ENCODE measurements around the gene PMEPA1.

The PMEPA1 gene

DNA sequence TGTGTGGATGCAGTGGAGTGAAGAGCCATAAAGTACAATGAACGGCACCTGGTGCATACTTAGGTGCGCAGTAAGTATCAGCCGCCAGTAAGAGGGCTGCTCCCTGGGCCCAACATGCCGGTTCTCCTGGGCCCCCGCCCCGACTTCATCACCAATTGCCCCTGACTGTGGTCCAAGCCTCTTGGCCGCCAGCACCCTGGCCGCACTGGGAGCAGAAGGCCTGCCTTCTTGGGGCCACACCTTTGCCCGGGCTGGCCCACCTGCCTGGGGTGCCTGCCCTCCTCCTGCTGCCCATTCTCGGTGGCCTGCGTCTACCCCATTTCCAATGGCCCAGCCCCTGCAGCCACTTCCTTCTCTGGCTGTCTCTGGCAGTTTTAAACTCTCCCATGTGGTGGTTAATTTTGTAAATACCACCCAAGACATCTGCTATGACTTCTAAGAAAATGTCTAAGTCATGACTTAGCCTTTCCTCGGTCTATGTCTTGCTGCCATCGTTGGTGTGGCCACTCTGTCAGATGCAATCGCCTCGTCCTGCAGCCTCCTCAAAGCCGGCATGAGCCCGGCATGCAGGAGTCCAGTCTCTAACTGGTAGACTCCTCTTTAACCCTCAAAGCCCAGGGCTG lies 36.8 kb downstream of the PMEPA1 start:
- no peak for DNase-seq

DNA sequence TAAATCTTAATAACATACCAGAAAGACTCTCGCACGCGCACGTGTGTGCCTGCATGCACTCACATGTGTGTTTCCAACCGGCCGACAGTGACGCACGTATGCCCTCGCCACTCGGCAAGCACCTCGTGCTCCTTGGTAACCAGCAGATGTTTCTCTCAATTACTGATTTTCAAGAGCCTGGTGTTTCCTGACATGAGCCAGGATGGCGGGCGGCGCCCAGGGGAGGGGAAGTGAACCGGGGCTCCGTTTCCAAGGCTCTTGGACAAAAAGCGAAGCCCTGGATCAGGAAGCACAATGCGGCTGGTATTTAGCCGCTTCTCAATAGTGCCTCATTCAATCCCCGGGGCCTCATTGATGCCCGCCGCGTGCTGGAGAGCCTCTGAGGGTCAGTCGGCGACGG lies 37.7 kb downstream of the PMEPA1 start:
- no peak for DNase-seq

DNA sequence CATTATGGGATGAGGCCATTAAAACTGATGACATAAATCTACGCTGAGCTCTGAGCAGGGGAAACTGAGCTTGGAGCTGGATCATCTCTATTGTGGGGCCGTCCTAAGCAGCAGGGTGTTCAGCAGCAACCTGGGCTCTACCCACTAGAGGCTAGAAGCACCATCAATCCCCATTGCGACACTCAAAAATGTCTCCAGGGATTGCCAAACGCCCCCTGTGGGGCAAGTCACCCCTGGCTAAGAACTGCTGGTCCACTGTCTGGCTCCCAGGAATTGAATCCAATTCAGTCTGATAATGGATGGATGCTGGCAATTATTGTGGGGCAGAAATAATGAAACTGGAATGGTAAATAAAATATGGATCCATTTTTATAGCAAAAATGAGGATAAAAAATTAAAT lies 38.2 kb downstream of the PMEPA1 start:
- DNase-seq, result no peak

DNA sequence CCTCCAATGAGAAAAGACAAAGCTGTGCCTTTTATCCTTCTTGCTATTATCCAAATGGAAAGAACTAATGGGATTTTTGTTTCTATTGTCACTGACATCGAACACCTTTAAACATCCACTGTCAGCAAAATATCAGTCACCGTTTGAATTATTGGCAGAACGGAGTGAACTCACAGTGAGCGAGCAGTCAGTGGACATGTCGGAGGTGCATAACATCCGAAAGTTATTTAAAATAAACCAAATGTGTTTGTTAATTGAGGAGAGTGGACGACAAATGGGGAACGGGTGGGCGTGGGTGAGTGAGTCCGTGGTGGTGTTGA lies 38.8 kb downstream of the PMEPA1 start:
- no peak for DNase-seq

DNA sequence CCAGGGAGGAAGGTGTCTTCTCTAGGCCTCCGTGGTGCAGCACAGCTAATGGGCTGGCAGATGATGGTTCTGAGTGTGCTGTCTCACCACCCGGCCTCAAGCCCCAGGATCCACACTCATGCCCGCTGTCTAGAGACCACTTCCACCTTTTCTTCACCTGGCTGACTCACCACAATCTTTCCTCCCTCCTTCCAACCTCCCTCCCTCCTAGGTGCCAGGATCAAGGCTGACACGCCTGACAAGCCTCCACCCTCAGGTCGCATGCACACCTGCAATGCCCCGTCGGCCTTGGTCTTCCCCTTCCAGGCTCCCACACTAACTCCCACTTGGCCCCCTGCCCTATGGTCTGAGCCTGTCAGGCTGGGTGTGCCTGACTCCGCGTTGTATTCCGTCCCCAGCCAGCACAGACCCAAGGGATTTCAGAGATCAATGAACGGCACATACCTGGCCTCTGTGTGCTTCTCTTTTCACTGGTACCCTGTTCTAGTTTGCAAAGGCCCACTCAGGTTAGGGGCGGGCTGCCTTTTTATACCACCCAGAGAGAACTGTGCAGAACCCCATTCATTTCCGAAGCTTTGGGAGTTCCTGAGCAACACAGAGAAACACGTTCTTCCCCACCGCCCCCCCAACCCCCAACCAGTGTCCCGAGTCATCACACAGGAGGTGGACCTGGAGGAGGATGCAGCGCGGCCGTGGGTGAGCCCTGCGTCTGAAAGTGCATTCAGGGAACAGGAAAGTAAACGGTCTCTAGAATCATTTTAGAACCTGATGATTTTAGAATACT lies 39.3 kb downstream of the PMEPA1 start:
- no peak for DNase-seq

DNA sequence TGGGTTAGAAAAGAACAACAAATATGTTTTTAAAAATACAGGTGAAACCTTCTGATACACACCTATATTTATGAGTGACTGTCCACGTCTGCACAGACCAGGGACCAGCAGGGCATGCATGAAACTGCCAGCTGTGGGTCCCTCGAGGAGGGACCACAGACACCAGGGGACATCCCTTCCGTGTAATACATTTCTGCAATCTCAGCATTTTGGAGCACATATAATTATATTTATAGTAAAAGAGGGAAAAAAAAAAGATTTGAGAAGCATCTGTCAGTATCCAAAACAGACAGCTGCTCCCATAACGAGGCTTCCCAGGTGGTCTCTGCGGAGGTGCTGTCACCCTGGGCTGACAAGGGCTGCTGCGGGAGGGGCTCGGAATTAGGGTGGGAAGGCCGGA lies 40.2 kb downstream of the PMEPA1 start:
- DNase-seq, result no peak

- DNase-seq, result no peak
Observed at GRCh38 chr20:57667924-57668782, 41.7 kb downstream of the PMEPA1 start.

DNA sequence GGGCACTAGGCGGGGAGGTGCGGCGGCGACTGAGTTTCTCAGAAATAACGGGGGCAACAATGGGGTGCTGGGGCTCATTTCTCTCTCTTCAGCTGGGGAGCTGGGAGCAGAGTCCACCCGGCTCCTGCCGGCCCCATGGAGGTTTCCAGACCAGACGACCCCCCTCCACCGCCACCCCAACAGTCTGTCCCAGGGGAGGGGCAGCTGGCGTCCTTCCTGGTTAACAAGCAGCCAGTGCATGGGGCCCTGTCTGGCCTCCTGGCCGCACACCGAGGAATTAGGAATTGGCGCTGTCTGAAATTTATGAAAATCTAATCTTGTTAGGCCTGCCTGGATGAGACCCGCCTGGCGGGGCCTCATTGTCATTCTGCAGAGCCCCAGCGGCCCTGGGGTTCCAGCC lies 42.4 kb downstream of the PMEPA1 start:
- DNase-seq, result no peak

- DNase-seq, result no peak
Observed at GRCh38 chr20:57666834-57667157, 43.0 kb downstream of the PMEPA1 start.

DNA sequence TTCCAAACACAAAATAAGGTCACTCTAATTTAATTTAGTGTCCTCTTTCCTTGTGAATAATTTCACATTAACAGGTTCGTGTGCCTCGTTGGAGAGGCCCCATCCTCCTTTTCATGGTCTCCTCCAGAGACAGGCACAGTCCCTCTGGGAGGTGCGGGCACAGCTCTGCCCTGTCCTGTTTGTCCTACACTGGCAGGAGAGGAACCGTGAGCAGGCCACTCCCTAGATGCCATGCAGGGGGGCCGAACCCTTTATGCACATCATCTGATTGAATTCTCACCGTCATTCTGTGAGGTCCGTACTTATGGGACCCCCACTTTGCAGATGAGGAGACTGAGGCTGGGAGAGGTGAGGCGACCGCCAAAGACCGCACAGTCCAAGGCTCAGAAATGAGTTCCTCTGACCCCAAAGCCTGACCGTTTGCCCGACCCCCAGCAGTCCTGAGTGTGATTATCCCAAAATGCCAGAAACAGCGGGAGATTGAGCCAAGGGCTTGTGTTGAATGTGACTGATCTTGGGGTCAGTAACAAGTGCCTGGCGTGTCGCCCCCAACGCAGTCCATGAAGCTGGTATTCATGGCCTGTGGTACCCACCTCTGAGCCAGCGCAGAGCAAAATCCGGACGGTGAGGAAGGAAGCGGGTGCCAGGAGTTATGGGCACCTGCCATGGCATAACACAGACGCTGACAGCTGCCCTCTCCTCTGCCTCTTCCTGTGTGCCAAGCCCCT lies 43.5 kb downstream of the PMEPA1 start:
- no peak for DNase-seq

DNA sequence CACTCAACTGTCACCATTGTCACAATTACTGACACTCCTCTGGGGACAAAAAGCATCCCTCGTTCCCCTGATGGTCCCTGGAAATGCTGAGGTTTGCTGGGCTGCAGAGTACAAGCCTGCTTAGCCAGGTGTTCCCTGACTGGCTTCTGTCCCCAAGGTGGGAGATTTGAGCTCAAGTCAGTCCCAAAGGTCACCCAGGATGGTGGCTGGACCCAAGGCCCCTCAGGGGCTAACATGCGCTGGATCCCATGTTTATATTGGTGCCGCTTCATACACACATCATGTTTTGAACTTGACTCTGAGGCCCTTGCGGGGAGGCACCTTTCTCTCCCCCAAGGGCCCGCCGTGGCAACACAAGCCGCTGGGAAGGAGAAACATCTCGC lies 44.2 kb downstream of the PMEPA1 start:
- no peak for DNase-seq

DNA sequence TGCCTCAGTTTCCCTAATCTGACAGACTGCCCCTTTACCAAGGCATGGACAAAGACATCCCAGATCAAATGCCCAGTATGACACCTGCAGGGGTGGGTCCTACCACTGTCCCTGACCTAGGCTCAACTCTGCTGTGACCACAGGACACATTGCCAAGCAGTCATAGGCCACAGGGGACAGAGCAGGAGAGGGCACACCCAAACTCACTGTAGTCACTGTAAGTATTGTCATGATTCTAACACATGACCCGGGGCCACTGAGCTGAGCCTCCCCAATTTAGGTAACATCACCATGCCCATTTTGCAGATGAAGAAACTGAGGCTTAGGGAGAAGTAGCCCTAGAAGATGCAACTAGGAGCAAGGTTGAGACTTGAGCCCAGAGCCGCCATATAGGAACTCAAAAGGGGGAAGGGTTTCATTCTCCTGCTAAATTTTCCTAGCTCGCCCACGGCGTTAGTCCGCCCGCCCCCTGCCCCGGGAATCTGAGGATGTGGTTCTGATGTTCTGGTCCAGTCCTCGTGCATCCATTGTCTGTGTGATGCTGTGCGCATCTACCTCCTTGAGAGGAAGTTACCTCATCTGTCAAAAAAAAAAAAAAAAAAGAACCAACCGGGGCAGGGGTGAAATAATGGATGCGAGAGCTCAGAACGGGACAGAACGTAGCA lies 44.8 kb downstream of the PMEPA1 start:
- no peak for DNase-seq

- DNase-seq, result no peak
Observed at GRCh38 chr20:57664476-57664875, 45.3 kb downstream of the PMEPA1 start.

- peak; percentile 1 for DNase-seq
Observed at GRCh38 chr20:57663681-57664451, 45.9 kb downstream of the PMEPA1 start.

- DNase-seq, result no peak
Observed at GRCh38 chr20:57663241-57663640, 46.6 kb downstream of the PMEPA1 start.

- no peak for DNase-seq
Observed at GRCh38 chr20:57662456-57663240, 47.2 kb downstream of the PMEPA1 start.

DNA sequence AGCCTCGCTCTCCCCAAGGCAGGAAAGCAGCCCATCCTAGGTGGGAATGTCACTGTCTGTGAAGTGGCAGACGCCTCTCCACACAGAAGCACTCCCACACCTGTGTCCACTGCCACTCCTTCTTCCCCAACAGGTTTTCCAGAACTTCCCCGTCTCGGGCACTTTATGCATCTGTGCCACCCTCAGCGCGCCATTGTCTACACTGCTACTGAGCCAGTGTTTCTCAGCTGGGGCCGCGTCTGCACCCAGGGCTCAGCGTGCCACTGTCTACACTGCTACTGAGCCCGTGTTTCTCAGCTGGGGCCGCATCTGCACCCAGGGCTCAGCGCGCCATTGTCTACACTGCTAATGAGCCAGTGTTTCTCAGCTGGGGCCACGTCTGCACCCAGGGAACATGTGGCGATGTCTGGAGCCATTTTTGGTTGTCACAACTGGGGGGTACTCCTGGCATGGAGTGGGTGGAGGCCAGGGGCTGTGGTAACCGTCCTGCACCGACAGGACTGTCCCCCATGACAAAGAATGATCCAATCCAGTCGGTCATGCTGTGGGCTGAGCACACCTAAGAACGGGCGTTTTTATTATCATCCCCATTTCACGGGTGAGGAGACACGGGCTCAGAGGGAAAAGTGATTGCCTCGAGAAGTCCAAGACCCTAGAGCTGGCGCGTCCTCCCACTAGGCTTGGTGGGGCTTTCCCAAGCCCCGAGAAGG lies 47.9 kb downstream of the PMEPA1 start:
- DNase-seq, result no peak

- no peak for DNase-seq
Observed at GRCh38 chr20:57660922-57661745, 48.7 kb downstream of the PMEPA1 start.

DNA sequence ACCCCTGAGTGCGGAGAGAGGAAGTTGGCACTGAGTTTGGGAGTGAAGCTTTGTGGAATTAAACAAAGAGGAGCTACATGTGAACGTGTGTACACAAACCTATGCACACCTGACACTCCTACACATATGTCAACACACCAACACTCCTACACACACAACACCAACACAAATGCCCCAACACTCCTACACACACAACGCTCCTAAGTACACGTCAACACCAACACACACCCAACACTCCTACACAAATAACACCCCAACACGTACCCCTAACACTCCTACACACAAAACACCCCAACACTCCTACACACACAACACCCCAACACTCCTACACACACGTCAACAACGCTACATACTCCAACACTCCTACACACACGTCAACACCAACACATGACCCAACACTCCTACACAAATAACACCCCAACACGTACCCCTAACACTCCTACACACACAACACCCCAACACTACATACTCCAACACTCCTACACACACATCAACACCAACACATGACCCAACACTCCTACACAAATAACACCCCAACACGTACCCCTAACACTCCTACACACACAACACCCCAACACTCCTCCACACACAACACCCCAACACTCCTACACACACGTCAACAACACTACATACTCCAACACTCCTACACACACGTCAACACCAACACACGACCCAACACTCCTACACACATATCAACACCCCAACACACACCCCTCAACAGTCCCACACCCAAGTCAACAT lies 49.5 kb downstream of the PMEPA1 start:
- DNase-seq, result no peak
